OCI-LY7 (cell line): ENCODE results near the gene DGKB. TPM values are rescaled to one million over a fixed set of nuclear protein-coding genes. Genes with fewer than 3 reads are reported as not detected.

Experiments used
- BruUV-seq: library from RNA; stranded (reverse); fragments of 400-500 nt; replicated peaks from 2 replicates; lab custom pipeline; 2021; lab: Mats Ljungman, UMichigan
- CTCF ChIA-PET: fragments of 300-600 bp; sonication (Branson Sonifier 250); formaldehyde crosslinking; loops from one replicate; lab custom pipeline; 2022; ENCODE audit warnings: antibody characterized with exemption; ENCODE audit not compliant: unreplicated experiment; lab: Charles Lee
- POLR2A ChIA-PET: fragments of 300-600 bp; sonication (Branson Sonifier 250); formaldehyde crosslinking; loops from one replicate; lab custom pipeline; 2022; ENCODE audit warnings: antibody characterized with exemption; lab: Charles Lee
- DNase-seq: peaks from one replicate; pipeline ENCODE4 v3.0.0-alpha.2; 2015; ENCODE audit warnings: low spot score
- H2AFZ ChIP-seq: fragments of 200-600 bp; sonication (generic), shearing (Covaris generic); 2 replicates; pipeline ENCODE4 v1.6.1; 2014; ENCODE audit warnings: mild to moderate bottlenecking, antibody characterized with exemption, low read length, moderate library complexity
- H3K27ac ChIP-seq: fragments of 200-600 bp; sonication (generic); 2 replicates; pipeline ENCODE4 v1.5.1; 2014; ENCODE audit warnings: mixed run types, low read depth, mild to moderate bottlenecking, moderate library complexity, low read length, inconsistent platforms; ENCODE audit not compliant: poor library complexity, severe bottlenecking
- H3K36me3 ChIP-seq: fragments of 200-600 bp; sonication (generic); 2 replicates; pipeline ENCODE4 v1.6.1; 2014; ENCODE audit warnings: mild to moderate bottlenecking, antibody characterized with exemption, low read length, moderate library complexity, mixed read lengths; ENCODE audit not compliant: insufficient read depth
- H3K4me1 ChIP-seq: fragments of 200-600 bp; sonication (generic); 2 replicates; pipeline ENCODE4 v1.5.1; 2014; ENCODE audit warnings: mild to moderate bottlenecking, low read length; ENCODE audit not compliant: insufficient read depth, poor library complexity, severe bottlenecking
- H3K4me2 ChIP-seq: fragments of 200-600 bp; sonication (generic); 2 replicates; pipeline ENCODE4 v1.6.1; 2014; ENCODE audit warnings: mild to moderate bottlenecking, low read length
- H3K4me3 ChIP-seq: fragments of 200-600 bp; sonication (generic); 2 replicates; pipeline ENCODE4 v1.5.1; 2014; ENCODE audit warnings: mild to moderate bottlenecking, low read depth, low read length; ENCODE audit not compliant: poor library complexity, severe bottlenecking
- H3K79me2 ChIP-seq: fragments of 200-600 bp; sonication (generic); 2 replicates; pipeline ENCODE4 v1.6.1; 2016; ENCODE audit warnings: low read depth, mild to moderate bottlenecking, low read length, moderate library complexity, mixed read lengths; ENCODE audit not compliant: insufficient read depth
- H3K9me2 ChIP-seq: fragments of 200-600 bp; sonication (generic); 2 replicates; pipeline ENCODE4 v1.6.1; 2016; ENCODE audit warnings: mild to moderate bottlenecking, low read length, mixed read lengths; ENCODE audit not compliant: insufficient read depth
- H3K9me3 ChIP-seq: fragments of 200-600 bp; sonication (generic); 2 replicates; pipeline ENCODE4 v1.6.1; 2014; ENCODE audit warnings: mild to moderate bottlenecking, mixed run types, low read length, mixed read lengths
- H4K20me1 ChIP-seq: fragments of 200-600 bp; sonication (generic); 2 replicates; pipeline ENCODE4 v1.6.1; 2014; ENCODE audit warnings: mild to moderate bottlenecking, antibody characterized with exemption, low read length, moderate library complexity, mixed read lengths; ENCODE audit not compliant: insufficient read depth
- EZH2phosphoT487 ChIP-seq: fragments of 200-600 bp; sonication (generic); IDR thresholded peaks from 2 replicates; pipeline ENCODE4 v1.6.1; 2018; ENCODE audit warnings: low read depth, borderline replicate concordance, mild to moderate bottlenecking, mixed run types, antibody characterized with exemption, low read length, moderate library complexity, mixed read lengths
- intact Hi-C: fragments of 100-400 bp; cut with micrococcal nuclease; formaldehyde crosslinking; loops from one replicate; pipeline ENCODE4 v1.10.0; 2022; ENCODE audit not compliant: unreplicated experiment
- total RNA-seq, 2 experiments: library from RNA; depleted of rRNA in 1 of 2; stranded (reverse); fragments of >200 nt in 1 of 2; shearing (Covaris generic) in 1 of 2; gene quantifications; 2 replicates each; pipeline ENCODE4 v1.2.3, GENCODE V29; 2014 to 2022
- TF ChIP-seq, protein P1 (sequence below): fragments of 200-600 bp; sonication (generic); conservative IDR thresholded peaks from 2 replicates; pipeline ENCODE4 v1.5.1; 2014; ENCODE audit warnings: mild to moderate bottlenecking, antibody characterized with exemption, low read length, moderate library complexity, mixed read lengths

The DGKB gene
- total RNA-seq, 2 experiments from 2014 or later = not detected

DNA sequence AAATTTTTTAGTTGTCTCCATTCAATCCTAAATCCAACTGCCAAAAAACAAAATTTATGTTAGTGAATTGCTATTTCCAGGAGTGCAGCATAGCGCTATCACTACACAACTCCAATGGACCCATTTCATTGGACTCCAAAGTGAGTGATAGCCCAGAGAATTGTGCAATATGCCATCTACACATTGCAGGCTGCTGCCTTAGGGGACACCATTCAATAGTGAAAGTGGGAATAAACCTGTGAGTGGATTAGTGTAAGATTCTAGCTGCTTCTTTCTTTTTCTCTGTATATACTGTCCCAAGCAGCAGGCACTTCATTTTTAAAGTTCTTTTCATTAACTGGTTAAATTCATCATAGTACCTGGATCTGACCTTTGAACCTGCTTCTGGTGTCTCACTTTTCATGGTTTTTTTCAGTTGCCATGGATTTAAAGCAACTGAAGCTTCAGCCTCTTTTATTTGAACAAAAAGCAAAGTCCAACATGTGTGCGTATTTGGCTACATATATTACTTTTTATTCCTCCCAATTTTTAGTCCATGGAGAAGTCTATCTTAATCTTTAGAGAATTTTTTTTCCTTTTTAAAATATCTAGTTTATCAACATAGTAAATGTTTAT is 97.3 kb downstream of the DGKB start:
- CTCF ChIA-PET = no interaction called here
- no peak overlapping the region for H3K4me3 ChIP-seq
- intact Hi-C loops = no loop called here
- no peak overlapping the region for H3K27ac ChIP-seq
- no peaks in the 10 kb centered on the region for H3K36me3 ChIP-seq
- BruUV-seq = no TSS peak
- H3K4me1 ChIP-seq = no peaks in the 10 kb centered on the region
- H3K9me2 ChIP-seq = no peaks in the 10 kb centered on the region
- H3K79me2 ChIP-seq = no peaks in the 10 kb centered on the region
- no peak for DNase-seq
- H3K9me3 ChIP-seq = no peaks in the 10 kb centered on the region
- no peaks in the 10 kb centered on the region for H4K20me1 ChIP-seq
- TF ChIP-seq, protein P1, sequence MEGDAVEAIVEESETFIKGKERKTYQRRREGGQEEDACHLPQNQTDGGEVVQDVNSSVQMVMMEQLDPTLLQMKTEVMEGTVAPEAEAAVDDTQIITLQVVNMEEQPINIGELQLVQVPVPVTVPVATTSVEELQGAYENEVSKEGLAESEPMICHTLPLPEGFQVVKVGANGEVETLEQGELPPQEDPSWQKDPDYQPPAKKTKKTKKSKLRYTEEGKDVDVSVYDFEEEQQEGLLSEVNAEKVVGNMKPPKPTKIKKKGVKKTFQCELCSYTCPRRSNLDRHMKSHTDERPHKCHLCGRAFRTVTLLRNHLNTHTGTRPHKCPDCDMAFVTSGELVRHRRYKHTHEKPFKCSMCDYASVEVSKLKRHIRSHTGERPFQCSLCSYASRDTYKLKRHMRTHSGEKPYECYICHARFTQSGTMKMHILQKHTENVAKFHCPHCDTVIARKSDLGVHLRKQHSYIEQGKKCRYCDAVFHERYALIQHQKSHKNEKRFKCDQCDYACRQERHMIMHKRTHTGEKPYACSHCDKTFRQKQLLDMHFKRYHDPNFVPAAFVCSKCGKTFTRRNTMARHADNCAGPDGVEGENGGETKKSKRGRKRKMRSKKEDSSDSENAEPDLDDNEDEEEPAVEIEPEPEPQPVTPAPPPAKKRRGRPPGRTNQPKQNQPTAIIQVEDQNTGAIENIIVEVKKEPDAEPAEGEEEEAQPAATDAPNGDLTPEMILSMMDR = no peak
- no peak for TF ChIP-seq EZH2phosphoT487
- H2AFZ ChIP-seq = no peak overlapping the region
- no peak overlapping the region for H3K4me2 ChIP-seq
- POLR2A ChIA-PET = no interaction called here

DNA sequence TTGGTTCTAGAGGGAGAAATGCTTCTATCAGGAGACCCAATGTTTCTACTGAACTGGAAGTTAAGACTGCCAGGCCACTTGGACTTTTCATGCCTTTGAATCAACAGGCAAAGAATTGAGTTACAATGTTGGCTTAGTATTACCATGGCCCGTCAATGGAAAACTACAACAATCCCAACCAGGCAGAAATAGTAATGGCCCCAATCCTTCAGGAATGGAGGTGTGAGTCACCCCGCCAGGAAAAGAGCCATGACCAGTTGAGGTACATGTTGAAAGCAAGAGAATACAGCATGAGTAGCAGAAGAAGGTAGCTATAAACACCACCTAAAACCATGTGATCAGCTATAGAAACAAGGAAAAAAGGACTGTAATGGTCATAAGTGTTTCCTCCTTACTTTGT is 101.9 kb downstream of the DGKB start:
- ChIA-PET CTCF (no interaction called here), POLR2A (interaction anchor here (0.6 to 0.7 kb wide), 2 partner anchors 20 to 314 kb away, joined by 3 read pairs; no protein-coding TSS in a partner anchor)
- BruUV-seq = no TSS peak
- Histone ChIP-seq H4K20me1 (no peaks in the 10 kb centered on the region), H2AFZ (no peak overlapping the region), H3K4me3 (no peak overlapping the region), H3K9me2 (no peaks in the 10 kb centered on the region), H3K9me3 (no peaks in the 10 kb centered on the region), H3K4me1 (no peaks in the 10 kb centered on the region), H3K79me2 (no peaks in the 10 kb centered on the region), H3K27ac (no peak overlapping the region), H3K4me2 (no peak overlapping the region), H3K36me3 (no peaks in the 10 kb centered on the region)
- no peak for DNase-seq
- TF ChIP-seq, protein P1 = no peak
- no peak for TF ChIP-seq EZH2phosphoT487
- intact Hi-C loops = no loop called here

DNA sequence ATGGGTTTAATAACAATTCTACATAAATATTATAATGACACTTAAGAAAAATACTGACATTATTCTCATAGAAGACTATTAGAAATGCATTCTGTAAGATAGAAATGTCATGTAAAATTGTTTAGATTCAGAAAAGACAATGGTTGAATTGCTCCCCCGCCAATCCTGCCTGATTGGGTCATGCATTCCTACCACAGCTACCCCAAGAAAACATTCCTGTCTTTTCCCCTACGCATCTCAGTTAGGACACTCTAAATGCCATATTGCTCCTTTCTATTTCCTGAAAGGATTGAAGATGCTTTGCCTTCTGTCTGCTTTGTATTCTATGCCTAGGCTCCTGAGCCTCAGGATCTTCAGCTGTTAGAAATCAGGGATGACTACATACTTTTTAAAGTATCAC is 109.4 kb downstream of the DGKB start:
- H3K4me1 ChIP-seq = no peaks in the 10 kb centered on the region
- H4K20me1 ChIP-seq = no peaks in the 10 kb centered on the region
- no peak overlapping the region for H3K27ac ChIP-seq
- H3K4me3 ChIP-seq = no peak overlapping the region
- ChIA-PET CTCF (no interaction called here), POLR2A (interaction anchor here (1.2 kb wide), 1 partner anchor 20 kb away, joined by 4 read pairs; no protein-coding TSS in a partner anchor)
- no peak overlapping the region for H2AFZ ChIP-seq
- H3K36me3 ChIP-seq = no peaks in the 10 kb centered on the region
- H3K79me2 ChIP-seq = no peaks in the 10 kb centered on the region
- intact Hi-C loops = no loop called here
- no TSS peak for BruUV-seq
- DNase-seq = no peak
- no peak for TF ChIP-seq EZH2phosphoT487
- TF ChIP-seq, protein P1 = no peak
- no peaks in the 10 kb centered on the region for H3K9me2 ChIP-seq
- no peaks in the 10 kb centered on the region for H3K9me3 ChIP-seq
- no peak overlapping the region for H3K4me2 ChIP-seq
